Measurements from ENCODE around the gene NTHL1. TPM values are rescaled to one million over a fixed set of nuclear protein-coding genes. Genes with fewer than 3 reads are reported as not detected.

The NTHL1 gene
- total RNA-seq, 2 donors from 2014 or later: 43.2 to 46.1 TPM

GRCh38 chr16:2046893-2047329, 723 bp downstream of the NTHL1 start:
- Histone ChIP-seq H3K9ac (ENCODE audit: extremely low read depth, low read length, poor library complexity, severe bottlenecking) (peak overlapping the region; percentile 51), H3K4me1 (ENCODE audit: control insufficient read depth, insufficient read depth, low read length) (no peaks in the 10 kb centered on the region), H3K4me3 (ENCODE audit: low read length) (peak overlapping the region; percentile 87), H3K27ac (ENCODE audit: low read depth, low read length) (no peak overlapping the region), H3K36me3 (ENCODE audit: control insufficient read depth, insufficient read depth, low read length) (peaks cover 9% of the 10 kb centered on the region), H3K27me3 (ENCODE audit: control insufficient read depth, insufficient read depth, low read length, poor library complexity, severe bottlenecking) (no peaks in the 10 kb centered on the region), H3K9me3 (ENCODE audit: control insufficient read depth, low read length) (no peaks in the 10 kb centered on the region)
- Mint-ChIP-seq H3K9me3 (no peaks in the 10 kb centered on the region), H3K27ac (peak overlapping the region; percentile 30), H3K4me3 (peak overlapping the region; percentile 85), H3K27me3 (ENCODE audit: insufficient read depth) (no peaks in the 10 kb centered on the region), H3K4me1 (peaks cover 11% of the 10 kb centered on the region), H3K36me3 (ENCODE audit: low read depth) (peaks cover 15% of the 10 kb centered on the region)
- TF ChIP-seq CTCF (conservative IDR thresholded peaks at IDR 0.05): no peak
- DNase-seq: no peak
- WGBS, 2 experiments (ENCODE audit: insufficient coverage in 1 of 2, insufficient read length in 1 of 2): 45 to 47% methylated on average over 5 to 8 of the region's 8 CpGs

- DNase-seq: no peak
- Mint-ChIP-seq H3K9me3 (no peaks in the 10 kb centered on the region), H3K27ac (no peak overlapping the region), H3K36me3 (ENCODE audit: low read depth) (peaks cover 11% of the 10 kb centered on the region), H3K27me3 (ENCODE audit: insufficient read depth) (no peaks in the 10 kb centered on the region), H3K4me3 (peak overlapping the region; percentile 85), H3K4me1 (peaks cover 11% of the 10 kb centered on the region)
- H3K4me3 ChIP-seq (ENCODE audit: low read length): peak overlapping the region; percentile 87
- H3K36me3 ChIP-seq (ENCODE audit: control insufficient read depth, insufficient read depth, low read length): peaks cover 7% of the 10 kb centered on the region
- H3K9me3 ChIP-seq (ENCODE audit: control insufficient read depth, low read length): no peaks in the 10 kb centered on the region
- H3K27ac ChIP-seq (ENCODE audit: low read depth, low read length): no peak overlapping the region
- no peak for TF ChIP-seq CTCF (conservative IDR thresholded peaks at IDR 0.05)
- whole genome bisulfite sequencing, 2 experiments (ENCODE audit: insufficient coverage in 1 of 2, insufficient read length in 1 of 2): 96 to 98% methylated on average over 8 to 21 of the region's 21 CpGs
- H3K4me1 ChIP-seq (ENCODE audit: control insufficient read depth, insufficient read depth, low read length): no peaks in the 10 kb centered on the region
- H3K27me3 ChIP-seq (ENCODE audit: control insufficient read depth, insufficient read depth, low read length, poor library complexity, severe bottlenecking): no peaks in the 10 kb centered on the region
- no peak overlapping the region for H3K9ac ChIP-seq (ENCODE audit: extremely low read depth, low read length, poor library complexity, severe bottlenecking)
These were observed 1.4 kb downstream of the NTHL1 start for GRCh38 chr16:2045965-2046892.

DNA sequence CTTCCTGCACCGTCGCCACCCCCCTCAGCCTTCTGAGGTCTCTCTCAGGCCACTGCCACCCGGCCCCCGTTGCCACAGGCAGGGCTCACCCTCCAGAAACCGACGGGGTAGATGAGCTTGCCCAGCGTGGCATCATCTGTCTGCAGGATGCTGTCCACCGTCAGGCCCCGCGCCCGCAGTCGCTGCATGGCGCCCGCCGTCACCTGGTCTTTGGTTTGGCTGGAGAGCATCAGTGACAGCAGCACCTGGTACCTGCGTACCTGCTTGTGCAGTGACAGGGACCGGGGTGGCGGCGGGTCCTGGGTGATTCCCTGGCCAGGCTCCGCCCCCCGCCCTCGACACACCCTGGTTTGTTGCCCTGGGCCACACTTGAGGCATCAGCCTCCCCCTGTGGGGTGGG, 3.1 kb downstream of the NTHL1 start:
- no peak for TF ChIP-seq CTCF (conservative IDR thresholded peaks at IDR 0.05)
- H3K27me3 ChIP-seq (ENCODE audit: control insufficient read depth, insufficient read depth, low read length, poor library complexity, severe bottlenecking): no peaks in the 10 kb centered on the region
- H3K36me3 ChIP-seq (ENCODE audit: control insufficient read depth, insufficient read depth, low read length): no peaks in the 10 kb centered on the region
- H3K9ac ChIP-seq (ENCODE audit: extremely low read depth, low read length, poor library complexity, severe bottlenecking): no peak overlapping the region
- Mint-ChIP-seq H3K27ac (no peak overlapping the region), H3K4me1 (peaks cover 14% of the 10 kb centered on the region), H3K9me3 (no peaks in the 10 kb centered on the region), H3K36me3 (ENCODE audit: low read depth) (peaks cover 2% of the 10 kb centered on the region), H3K27me3 (ENCODE audit: insufficient read depth) (no peaks in the 10 kb centered on the region), H3K4me3 (no peak overlapping the region)
- H3K9me3 ChIP-seq (ENCODE audit: control insufficient read depth, low read length): no peaks in the 10 kb centered on the region
- no peak for DNase-seq
- no peak overlapping the region for H3K4me3 ChIP-seq (ENCODE audit: low read length)
- H3K27ac ChIP-seq (ENCODE audit: low read depth, low read length): no peak overlapping the region
- 93 to 97% methylated on average over 16 to 22 of the region's 22 CpGs for WGBS, 2 experiments (ENCODE audit: insufficient coverage in 1 of 2, insufficient read length in 1 of 2)
- peaks cover 3% of the 10 kb centered on the region for H3K4me1 ChIP-seq (ENCODE audit: control insufficient read depth, insufficient read depth, low read length)

Measured in endodermal cell (in vitro differentiated cells).